HG03575 (cell line): ENCODE results near the gene RPL37.
"Not testable (repeated sequence)": the region's sequence is repeated elsewhere in the genome, so short reads cannot be mapped to it uniquely, and the experiment has no call there.

ENCODE experiments used
- ATAC-seq: cut with Tn5 transposase; IDR thresholded peaks from one replicate; pipeline ENCODE4 v1.9.1; 2021; ENCODE audit not compliant: unreplicated experiment, insufficient number of reproducible peaks, low FRiP score; ENCODE audit errors: extremely low read depth

RPL37 gene

DNA sequence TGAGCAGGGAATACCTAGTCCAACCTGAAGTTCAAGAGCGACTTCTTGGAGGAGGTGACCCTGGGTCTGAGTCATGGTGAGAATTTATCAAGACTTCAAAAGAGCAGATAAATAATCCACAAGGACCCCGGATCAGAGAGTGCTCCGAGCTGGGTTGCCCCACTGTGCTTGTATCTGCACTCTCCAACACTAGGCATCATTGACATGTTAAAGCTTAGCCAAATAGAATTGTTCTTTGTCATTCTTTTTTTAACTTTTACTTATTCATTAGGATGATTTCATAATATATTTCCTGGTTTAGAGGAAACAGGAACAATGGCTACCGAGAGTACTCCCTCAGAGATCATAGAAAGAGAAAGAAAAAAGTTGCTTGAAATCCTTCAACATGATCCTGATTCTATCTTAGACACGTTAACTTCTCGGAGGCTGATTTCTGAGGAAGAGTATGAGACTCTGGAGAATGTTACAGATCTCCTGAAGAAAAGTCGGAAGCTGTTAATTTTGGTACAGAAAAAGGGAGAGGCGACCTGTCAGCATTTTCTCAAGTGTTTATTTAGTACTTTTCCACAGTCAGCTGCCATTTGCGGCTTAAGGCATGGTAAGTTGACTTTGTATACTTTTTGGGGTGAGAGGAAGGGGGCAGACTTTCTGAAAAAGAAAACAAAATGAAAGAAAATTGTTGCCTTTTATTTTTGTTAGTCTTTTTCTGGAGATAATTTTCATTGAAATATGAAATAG lies 6.2 kb upstream of the RPL37 start, which contains the start of gene CARD6:
CARD6 (plus strand) TSS at position 300 of the 738 bp plus-strand sequence; CDS start at position 316, 16 bp downstream.
- no peak for ATAC-seq

DNA sequence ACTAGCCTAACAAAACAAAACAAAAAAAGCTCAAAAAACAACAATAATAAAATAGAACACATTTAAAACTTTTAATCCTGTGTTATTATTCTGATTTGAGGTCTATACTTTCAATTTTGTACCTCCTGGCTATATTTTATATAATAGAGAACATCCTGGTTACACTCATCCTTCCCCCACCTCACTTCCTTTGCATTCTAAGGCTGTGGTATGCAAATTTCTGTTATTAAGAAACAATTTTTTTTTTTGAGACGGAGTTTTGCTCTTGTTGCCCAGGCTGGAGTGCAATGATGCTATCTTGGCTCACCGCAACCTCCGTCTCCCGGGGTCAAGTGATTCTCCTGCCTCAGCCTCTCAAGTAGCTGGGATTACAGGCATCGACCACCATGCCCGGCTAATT lies 3.1 kb upstream of the RPL37 start:
- no peak for ATAC-seq

DNA sequence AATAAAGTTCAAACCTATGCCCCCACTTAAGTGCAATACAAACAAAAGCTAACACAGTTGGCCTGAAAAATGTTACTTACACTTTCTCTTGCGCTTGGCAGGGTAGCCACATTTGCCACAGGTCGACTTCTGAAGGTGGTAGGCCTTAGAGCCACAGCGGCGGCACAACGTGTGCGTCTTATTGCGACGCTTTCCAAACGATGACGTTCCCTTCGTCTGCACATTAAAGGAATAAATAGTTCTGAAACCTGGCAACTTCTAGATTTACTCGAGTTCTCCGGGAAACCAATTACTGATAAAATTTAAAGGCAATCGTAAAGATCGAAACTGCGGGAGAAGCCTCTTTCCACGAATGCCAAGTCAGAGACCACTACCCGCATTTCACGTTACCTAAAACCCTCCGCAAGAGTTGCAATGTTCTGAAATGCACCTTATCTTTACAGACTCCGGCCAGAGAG lies 602 bp downstream of the RPL37 start:
- no peak for ATAC-seq

DNA sequence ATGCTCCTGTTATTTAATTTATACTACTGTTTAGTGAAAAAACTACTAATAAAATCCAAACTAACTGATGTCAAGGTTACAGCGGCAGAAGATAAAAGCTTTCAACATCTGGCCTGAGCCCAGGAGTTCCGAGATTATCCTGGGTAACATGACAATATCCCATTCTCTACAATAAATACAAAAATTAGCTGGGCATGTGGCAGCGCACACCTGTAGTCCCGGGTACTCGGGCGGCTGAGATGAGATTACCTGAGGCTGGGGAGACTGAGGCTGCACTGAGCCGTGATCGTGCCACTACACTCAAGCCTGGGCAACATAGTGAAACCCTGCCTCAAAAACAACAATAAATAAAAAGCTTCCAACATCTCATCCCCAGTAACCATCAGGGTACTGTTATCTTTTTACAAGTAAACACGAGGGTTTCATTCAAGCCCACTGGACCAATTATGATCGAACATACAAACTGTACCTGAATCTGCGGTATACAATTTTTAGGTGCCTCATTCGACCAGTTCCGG lies 1.3 kb downstream of the RPL37 start:
- no peak for ATAC-seq

DNA sequence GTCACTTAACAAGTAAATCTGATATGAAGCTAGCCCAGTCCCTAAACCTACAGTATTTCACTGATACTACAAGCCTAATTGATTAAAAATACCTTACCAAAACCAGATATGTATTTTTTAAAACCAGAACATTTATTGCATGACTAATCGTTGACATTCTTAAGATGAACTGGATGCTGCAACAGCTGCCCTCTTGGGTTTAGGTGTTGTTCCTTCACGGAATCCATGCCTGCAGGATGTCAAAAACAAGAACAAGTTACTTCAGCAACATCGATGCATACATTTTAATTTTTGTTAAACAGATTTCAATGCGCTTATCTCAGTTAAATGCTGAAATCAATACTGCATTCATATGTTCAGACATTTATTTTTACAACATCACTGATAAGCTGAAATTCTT lies 2.7 kb downstream of the RPL37 start:
- no peak for ATAC-seq

DNA sequence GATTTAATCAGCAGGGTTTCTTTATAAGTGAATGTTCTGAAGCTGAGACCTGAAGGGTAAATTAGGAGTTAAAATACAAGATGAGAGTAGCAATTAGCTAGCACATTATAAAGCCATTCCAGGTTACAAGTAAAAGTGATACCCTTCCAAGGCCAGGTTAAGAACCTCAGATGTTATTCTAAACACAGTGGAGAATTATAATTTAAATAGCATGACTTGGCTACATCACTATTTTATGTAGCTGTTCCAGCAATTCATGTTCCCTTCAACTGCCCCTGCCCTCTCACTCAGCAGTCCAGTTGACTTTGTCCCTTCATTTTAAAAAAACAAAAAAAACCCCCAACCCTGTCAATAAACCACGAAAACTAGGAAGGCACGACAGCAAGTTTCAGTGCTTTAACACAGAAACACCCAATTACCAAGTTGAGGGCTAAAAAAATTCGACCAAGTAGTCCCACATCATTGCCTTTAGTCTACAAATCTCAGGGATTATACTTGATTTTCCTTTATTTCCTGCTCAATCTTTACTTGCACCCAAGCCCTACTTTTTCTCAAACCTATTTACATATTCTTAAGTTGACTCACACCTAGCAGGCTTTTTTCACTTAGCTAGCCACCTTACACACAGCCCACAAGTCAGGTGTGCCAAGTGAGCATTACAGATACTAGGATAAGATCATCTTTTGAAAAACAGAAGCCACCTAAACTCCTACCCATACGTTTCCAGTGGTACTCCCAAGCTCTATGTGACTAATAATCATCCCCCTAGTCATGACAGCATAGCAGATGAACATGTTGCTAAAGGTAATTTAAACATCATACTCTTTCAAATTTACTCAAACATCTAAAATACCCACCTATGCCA lies 3.4 kb downstream of the RPL37 start:
- no peak for ATAC-seq

DNA sequence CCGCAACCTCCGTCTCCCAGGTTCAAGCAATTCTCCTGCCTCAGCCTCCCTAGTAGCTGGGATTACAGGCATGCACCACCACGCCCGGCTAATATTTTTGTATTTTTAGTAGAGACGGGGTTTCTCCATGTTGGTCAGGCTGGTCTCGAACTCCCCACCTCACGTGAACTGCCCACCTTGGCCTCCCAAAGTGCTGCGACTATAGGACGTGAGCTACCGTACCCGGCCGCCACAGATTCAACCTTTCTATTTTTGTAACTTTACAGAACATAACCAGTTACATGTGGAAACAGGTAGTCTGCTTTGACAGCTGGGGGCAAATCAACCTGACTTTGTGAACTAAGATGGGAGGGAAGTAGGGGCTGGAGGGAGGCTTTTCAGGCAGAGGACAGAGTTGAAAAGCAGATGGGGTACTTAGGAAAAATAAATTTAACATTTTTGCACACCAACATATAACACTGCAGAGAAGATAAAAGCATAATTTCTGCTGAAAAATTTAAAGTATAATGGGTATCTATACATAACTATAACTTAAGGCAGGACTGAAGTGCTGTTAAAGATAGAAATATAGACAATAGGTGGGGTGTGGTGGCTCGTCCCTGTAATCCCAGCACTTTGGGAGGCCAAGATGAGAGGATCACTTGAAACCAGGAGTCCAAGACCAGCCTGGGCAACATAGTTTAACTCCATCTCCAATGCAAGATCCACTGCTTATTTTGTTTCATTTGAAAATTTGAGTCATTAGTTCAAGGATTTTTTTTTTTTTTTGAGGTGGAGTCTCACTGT lies 5.1 kb downstream of the RPL37 start:
- ATAC-seq = no peak

DNA sequence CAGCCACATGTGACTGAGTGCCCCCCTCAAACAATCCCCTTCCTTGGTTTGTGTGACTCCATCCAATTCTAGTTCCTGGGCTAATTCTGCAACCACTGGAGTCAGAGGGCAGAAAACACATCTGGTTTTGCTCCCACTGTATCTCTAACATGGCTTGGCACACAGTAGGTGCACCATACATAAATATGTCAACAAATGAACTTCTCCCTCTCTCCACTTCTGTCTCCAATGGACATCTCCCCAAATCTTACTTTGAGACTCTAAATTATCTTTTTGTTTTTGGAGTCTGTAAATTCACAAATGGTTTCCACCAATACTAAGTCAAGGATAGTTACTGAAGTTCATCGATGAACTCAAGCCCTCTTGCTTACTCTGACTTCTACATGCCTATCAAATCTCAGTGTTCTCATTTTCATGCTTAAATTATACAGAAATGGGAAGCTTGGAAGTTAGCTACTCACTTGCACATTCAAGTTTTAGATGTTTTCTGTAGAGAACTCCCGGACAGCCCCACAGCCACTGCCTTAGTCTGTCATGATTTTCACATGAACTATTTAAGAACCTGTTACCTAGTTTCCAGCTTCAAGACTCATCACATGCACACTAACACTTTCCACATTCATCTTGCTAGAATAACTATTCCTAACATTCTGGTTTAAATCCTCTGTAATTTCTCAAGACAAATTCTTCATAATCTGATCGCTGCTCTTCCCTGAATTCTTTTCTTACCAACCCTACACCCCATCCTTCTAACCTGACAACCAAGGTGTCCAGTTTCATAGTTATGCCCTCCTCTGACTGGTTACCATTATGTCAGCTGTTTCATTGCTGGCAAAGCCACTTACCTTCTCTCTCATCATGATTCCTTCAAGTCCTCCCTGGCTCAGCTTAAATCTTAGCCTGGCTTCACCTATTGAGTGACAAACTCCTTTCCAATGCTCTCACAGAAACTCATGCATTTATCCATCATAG lies 6.0 kb downstream of the RPL37 start:
- ATAC-seq = no peak

DNA sequence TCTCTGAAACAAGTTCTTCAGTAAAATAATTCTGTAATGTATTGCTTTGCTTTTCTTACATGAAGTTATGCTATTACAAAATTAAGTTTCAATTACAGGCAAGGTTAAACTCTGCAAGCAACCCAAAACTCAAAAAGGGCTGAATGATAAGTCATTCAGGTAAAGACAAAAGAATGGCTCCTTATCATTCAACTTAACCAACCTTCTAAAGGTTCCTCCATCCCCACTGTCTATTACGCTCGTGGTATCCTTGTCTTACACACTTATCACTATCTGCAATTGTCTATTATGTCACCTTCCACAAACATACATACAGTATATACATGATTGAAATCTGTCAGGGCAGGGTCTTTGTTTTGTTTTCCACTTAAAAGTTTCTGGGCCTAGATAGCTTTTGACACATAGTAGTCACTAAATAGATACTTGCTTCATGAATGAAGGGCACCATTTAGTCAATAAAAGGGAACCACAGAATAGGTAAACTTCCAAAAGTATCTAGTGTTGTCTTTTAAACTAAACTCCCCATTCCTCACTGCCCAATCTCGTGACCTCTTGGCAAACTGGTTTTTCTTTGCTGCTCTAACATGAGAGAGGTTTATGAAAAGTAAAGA lies 6.9 kb downstream of the RPL37 start:
- no peak for ATAC-seq

DNA sequence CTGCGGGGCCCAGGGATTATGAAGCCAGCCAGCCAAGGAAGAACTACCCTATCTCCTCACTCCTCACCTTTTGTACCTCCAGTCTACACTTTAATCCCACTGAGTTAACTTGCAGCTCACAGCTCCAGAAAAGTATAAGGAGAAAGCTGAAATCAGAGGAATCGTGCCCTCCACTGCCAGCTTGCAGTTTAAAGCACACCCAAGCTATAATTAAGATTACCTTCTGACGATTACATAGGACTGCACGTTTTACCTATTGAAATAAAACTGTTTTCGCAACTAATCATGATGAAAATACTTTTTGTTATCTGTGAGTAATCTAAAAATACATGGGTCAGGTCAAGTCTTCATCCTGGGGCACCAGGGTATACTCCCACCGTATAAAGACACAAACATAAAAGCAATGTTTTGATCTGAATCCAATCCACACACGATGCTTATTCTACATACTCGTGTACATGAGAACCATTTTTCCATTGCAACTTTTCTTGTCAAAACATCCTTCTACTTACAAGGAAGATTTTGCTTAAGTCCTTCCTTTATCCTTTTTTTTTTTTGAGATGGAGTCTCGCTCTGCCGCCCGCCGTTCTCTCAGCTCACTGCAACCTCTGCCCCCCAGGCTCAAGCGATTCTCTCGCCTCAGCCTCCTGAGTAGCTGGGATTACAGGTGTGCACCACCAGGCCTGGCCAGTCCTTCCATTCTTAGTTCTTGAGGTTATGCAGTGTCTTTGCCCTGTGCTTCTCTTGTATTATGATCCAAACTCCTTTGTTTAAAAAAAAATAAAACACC lies 7.6 kb downstream of the RPL37 start:
- ATAC-seq = no peak

DNA sequence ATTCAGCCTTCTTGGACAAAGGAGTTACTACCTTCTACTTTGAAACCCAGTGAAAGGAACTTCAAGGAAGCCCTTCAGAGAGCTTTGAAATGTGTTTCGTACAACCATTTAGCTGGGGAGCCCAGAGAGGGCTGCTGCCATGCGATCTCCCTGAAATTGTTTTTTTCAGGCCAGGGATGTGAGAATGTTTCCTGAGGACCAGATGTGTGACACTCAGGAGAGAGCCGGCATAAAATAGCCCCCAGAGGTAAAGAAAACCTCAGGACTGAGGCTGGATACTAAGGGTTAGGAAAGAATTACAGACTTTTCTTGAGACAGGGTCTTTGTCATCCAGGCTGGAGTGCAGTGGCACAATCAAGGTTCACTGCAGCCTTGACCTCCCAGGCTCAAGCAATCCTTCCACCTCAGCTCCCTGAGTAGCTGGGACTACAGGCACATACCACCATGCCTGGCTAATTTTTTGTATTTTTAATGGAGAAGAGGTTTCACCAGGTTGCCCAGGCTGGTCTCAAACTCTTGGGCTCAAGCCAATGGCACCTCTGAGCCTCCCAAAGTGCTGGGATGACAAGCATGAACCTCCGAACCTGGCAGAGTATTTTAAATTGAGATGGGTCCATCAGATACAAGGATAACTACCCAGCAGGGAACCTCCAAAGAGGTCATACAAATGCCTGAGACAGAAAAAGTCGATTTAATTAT lies 8.4 kb downstream of the RPL37 start:
- no peak for ATAC-seq

DNA sequence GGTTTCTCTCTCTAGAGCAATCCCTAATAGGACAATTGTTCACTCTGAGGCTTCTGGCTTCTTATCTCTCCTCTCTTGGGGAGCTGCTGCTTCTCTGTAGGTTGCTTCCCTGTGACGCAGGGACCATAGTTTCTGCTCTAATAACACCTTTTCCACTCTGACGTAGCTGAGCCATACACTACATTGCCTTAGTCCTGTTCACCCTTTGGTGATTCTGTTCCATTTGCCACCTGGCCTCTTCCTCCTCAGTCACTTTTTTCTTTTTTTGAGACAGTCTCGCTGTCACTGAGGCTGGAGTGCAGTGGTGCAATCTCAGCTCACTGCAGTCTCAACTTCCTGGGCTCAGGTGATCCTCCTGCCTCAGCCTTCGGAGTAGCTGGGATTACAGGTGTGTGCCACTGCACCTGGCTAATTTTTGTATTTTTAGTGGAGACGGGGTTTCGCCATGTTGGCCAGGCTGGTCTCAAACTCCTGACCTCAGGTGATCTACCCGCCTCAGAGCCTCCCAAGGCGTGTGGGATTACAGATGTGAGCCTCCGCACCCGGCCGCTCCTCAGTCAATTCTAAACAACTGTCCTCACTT lies 9.5 kb downstream of the RPL37 start:
- ATAC-seq = not testable (repeated sequence)

DNA sequence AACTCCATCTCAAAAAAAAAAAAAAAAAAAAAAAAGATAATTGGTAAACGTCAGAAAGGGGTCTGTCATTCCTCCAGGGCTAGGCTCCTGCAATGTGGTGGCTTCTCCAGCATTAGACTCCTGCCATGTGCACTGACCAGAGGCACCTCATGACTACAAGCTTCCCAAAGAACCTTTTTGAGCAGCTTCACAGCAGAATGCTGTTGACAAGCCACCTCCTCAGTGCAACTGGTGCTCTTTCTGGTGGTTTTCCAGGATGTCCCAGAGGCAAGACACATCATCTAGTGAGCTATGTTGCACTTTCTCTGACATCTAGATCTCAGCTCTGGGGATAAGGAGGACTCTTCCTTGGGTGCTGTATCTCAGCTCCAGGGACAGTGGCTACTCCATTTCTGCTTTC lies 11.6 kb downstream of the RPL37 start:
- no peak for ATAC-seq

DNA sequence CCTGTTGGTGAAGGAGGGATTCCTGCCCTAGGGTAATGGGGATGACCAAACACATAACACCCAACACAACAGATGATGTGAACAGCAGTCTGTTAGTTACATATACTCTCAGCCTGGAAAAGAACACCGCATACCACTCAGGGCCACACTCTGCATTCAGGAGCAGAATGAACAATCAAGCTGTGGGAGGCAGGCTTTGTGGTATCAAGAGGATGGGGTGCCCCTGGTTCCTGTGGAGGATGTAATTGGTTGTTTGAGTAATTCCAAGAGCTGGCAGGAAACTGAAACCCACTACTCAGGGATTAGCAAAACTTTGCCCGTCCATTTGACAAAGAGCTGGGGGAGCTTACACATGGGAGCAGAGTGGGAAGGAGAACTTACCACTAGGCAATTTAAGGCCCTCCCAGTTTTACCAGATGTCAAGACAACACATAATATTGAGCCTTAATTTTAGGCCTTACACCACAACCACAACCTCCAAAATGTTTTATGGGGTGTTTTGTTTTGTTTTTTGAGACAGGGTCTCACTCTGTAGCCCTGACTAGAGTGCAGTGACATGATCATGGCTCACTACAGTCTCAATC lies 21.2 kb downstream of the RPL37 start:
- no peak for ATAC-seq

DNA sequence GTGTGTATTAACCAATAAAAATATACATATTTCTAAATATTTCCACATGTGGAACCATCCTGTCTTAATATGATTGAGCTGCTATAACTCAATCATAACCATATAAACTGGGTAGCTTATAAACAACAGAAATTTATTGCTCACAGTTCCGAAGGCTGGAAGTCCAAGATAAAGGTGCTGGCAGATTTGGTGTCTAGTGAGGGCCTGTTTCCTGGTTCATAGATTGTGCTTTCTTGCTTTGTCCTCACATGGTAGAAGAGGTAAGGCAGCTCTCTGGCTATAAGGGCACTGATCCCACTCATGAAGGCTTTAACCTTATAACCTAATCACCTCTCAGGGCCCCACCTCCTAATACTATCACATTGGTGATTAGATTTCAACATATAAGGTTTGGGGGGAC lies 22.9 kb downstream of the RPL37 start:
- ATAC-seq = no peak
